GM18858 (cell line): ENCODE results near the gene PPHLN1.
"Not testable (repeated sequence)": the region's sequence is repeated elsewhere in the genome, so short reads cannot be mapped to it uniquely, and the experiment has no call there.

ENCODE experiments used
- ATAC-seq: cut with Tn5 transposase; IDR thresholded peaks from one replicate; pipeline ENCODE4 v1.9.1; 2021; ENCODE audit not compliant: unreplicated experiment

The PPHLN1 gene

GRCh38 chr12:42322567-42322966 lies 3.4 kb upstream of the PPHLN1 start:
- no peak for ATAC-seq

- no peak for ATAC-seq
These were observed 2.1 kb upstream of the PPHLN1 start for GRCh38 chr12:42323856-42324255.

GRCh38 chr12:42325326-42325652 lies 678 bp upstream of the PPHLN1 start:
- no peak for ATAC-seq

- no peak for ATAC-seq
These were observed 717 bp downstream of the PPHLN1 start for GRCh38 chr12:42326541-42327226.

- no peak for ATAC-seq
These were observed 1.2 kb downstream of the PPHLN1 start for GRCh38 chr12:42327227-42327590.

- not testable (repeated sequence) for ATAC-seq
These were observed 4.1 kb downstream of the PPHLN1 start for GRCh38 chr12:42330097-42330496.

GRCh38 chr12:42332301-42333285 lies 6.6 kb downstream of the PPHLN1 start:
- ATAC-seq = peak; percentile 68

GRCh38 chr12:42336286-42336685 lies 10.3 kb downstream of the PPHLN1 start:
- ATAC-seq = no peak

GRCh38 chr12:42338280-42338679 lies 12.3 kb downstream of the PPHLN1 start:
- ATAC-seq = no peak

GRCh38 chr12:42342028-42342427 lies 16.1 kb downstream of the PPHLN1 start:
- no peak for ATAC-seq

- ATAC-seq = no peak
These were observed 17.8 kb downstream of the PPHLN1 start for GRCh38 chr12:42343721-42344120.

- ATAC-seq = no peak
These were observed 20.5 kb downstream of the PPHLN1 start for GRCh38 chr12:42346403-42347002.

GRCh38 chr12:42349119-42350020 lies 23.4 kb downstream of the PPHLN1 start:
- not testable (repeated sequence) for ATAC-seq

GRCh38 chr12:42350021-42350407 lies 24.0 kb downstream of the PPHLN1 start:
- not testable (repeated sequence) for ATAC-seq

- no peak for ATAC-seq
These were observed 30.4 kb downstream of the PPHLN1 start for GRCh38 chr12:42356344-42356743.

GRCh38 chr12:42360747-42361403 lies 34.9 kb downstream of the PPHLN1 start:
- ATAC-seq = peak; percentile 67

GRCh38 chr12:42361909-42362646 lies 36.1 kb downstream of the PPHLN1 start:
- ATAC-seq = no peak

GRCh38 chr12:42362647-42363260 lies 36.8 kb downstream of the PPHLN1 start:
- ATAC-seq = no peak

- ATAC-seq = no peak
These were observed 38.7 kb downstream of the PPHLN1 start for GRCh38 chr12:42364692-42365091.
